GM21528 (cell line): Measurements from ENCODE around the gene MTLN.
"Not testable (repeated sequence)": the region's sequence is repeated elsewhere in the genome, so short reads cannot be mapped to it uniquely, and the experiment has no call there.

Experiments
- ATAC-seq: cut with Tn5 transposase; IDR thresholded peaks from one replicate; pipeline ENCODE4 v1.9.1; 2021; ENCODE audit warnings: mild to moderate bottlenecking, moderate library complexity; ENCODE audit not compliant: unreplicated experiment, low FRiP score

The MTLN gene, protein sequence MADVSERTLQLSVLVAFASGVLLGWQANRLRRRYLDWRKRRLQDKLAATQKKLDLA

DNA sequence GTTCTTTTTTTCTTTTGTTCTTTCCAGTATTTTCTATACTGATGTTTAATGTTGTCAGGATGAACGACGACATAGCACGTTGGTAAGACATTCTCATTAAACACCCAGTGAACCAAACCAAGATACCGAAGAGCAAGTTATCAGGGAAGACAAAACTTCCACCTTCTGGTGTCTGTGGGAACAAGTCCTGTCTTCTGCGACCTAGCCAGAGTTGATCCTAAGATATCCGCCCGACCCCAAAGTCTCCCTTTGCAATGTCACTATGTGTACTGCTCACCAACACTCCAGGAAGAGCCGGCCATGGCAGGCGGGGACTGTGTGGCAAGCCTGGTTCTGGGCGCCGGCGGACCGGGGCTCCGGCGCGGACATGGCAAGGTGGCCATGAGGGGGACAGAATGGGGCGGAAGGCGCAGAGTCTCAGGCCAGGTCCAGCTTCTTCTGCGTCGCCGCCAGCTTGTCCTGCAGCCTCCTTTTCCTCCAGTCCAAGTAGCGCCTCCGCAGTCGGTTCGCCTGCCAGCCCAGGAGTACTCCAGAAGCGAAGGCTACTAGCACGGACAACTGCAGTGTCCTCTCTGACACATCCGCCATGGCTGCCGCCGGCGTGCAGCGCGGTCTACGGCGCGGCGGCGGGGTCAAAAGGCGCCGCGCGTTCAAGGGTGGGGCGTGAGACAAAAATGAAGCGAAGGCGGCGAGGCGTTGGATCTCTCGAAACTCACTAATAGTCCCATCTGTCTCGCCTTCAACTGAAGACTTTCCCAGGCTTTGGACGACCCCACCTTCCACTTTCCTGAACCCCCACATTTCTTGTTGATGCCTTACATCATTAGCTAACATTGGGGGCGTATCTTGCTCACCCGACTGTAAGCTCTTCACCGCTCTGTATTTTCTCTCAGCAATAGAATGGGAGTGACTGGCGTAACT, at the start of gene MTLN:
Gene MTLN (minus strand): TSS at position 610 of the 921 bp plus-strand sequence. CDS start 22 bp downstream, at position 588.
- peak; percentile 86 for ATAC-seq

DNA sequence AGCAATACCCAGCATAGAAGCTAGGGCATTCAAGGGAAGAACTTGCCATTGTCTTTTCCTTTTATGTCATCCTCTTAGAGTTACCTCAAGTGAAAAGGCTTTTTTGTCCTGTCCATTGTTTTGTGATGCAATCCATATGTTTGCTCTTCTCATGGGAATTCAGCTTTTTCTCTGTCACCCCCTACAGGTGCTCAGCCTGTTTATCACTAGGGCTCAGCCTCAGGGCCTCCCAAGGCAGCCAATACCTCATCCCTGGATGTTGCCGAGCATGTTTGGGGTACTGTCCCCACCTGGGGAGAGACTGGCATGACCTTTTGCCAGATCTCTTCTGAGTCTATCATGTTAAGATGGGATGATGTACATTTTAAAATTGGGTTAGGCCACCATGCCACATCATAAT, 49.6 kb upstream of the MTLN start:
- not testable (repeated sequence) for ATAC-seq

DNA sequence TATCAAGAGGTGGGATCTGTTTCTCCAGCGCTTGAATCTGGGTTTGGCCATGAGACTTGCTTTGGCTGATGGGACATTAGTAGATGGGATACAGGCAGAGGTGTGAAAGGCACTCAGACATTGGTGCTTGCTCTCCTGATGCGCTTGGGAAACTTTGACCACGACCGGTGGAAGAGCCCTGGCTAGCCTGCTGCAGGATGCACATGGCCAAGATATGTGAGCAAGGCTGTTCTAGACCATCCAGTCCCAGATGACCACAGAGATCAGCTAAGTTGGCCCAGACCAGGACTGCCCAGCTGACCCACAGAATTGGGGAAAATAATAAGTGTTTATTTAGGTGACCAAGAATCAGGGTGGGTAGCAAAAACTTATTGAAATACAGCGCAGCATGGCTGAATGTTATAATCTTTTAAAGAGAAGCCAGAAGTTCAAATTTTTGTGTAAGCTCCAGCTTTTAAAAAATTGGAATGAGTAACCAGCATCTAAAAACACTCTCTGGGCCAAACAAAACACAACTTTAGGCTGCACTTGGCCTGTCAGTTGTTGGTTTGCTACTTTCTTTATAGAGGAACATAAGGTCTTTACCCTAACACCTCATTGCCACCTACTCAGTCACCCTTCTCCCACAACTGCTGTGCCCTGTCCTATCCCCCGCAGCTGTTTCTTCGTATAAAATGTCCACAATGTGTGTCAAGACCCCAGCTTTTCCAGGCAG, 35.9 kb upstream of the MTLN start:
- not testable (repeated sequence) for ATAC-seq

DNA sequence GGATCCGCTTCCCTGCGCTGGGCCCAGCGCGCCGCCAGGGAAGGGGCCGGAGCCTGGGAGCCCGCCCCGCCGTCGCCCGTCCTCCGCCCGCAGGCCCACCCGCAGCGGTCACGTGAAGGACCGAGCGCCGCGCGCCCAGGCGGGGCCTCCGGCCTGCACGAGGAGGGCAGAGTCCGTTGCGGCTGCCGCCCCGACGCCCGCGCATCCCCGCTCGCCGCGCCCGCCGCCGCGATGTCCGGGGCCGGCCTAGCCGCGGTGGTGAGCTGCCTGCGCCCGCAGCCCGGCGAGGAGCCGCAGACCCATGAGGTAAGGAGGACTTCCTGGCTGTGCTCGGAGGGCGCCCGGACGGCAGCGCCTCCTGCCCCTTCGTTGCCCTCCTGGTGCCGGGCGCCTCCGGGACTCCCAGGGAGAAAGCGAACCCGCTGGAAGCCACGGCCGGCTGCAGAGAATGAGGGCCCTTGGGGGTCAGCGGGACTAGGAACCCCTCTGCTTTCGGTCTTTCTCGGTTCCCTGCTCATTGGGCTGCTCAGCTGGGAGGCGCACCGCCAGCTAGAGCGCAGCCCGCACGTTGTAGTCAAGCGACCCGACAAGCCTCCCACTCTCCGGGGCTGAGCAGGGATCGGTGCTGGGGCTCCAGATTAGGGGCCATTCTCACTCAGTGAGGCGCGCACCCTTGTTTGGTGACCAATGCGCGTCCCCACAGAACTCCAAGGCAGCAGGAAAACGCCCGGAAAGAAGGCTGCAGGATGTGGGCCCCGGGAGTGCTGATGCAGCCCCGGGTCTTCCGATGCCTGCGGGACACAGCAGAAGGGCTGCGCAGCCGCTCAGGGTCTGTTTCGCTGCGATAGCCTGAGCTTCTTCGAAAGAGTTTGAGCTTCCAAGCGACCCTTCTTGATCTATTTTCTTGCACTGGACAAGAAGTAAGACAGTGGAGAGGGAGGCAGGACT, 33.4 kb upstream of the MTLN start:
- ATAC-seq, result not testable (repeated sequence)

DNA sequence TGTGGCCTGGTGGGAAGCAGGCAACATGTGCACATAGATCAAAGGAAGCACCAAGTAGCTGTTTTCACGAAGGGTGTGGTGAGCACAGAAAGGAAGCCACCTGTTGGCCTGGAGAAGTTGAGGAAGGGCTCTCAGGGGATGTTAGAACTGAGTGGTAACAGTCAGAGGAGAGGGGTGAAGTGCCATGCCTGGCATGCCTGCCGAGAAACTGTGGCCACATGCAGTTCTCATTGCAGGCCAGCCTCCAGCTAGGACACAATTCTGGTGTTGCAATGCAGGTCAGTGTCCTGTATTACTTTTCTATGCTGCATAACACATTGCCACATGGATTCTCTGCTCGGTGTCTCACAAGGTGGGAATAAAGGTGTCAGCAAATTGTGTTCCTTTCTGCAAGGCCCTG, 30.9 kb upstream of the MTLN start:
- not testable (repeated sequence) for ATAC-seq

DNA sequence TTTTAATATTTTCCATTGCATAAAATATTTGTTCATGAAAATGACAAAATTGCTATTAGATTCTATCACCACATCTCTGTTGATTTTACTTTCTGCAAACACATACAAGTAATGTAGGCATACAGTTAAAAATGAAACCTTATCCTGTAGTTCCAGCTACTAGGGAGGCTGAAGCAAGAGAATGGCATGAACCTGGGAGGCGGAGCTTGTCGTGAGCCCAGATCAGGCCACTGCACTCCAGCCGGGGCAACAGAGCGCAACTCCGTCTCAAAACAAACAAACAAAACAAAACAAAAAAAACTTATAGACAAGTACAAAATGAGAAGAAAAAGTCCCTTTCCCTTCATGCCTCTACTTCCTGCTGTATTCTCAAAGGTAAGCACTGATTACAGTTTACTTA, 22.2 kb upstream of the MTLN start:
- not testable (repeated sequence) for ATAC-seq

DNA sequence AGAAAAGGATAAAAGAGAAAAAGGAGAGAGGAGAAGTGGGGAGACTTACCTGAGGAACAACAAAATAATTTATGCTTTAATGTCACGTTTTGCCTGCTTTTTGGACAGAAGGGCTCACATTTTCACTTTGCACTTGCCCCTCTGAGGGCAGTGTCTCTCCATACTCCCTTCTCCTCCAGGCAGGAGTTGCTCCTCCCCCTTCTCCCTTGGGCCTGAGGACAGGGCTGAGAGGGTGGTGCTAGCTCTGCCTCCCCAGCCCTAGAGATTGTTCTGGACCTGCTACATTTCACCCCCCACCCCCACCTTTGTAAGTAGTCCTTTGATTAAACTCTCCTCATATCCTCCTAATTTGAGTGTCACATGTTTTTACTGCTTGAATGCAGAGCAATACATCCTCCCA, 17.5 kb upstream of the MTLN start:
- ATAC-seq, result not testable (repeated sequence)

DNA sequence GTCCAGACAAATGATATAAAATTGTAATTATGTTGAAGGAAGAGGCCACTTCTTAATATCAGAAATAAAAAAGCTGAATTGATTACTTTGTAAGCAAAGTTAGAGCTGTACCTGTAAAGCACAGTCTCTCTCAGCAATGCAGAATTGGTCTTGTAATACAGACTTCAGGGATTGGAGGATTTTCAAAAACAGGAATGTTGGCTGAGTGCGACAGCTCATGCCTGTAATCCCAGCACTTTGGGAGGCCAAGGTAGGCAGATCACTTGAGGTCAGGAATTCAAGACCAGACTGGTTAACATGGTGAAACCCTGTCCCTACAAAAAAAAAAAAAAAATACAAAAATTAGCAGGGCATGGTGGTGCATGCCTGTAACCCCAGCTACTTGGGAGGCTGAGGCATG, 10.3 kb upstream of the MTLN start:
- not testable (repeated sequence) for ATAC-seq

DNA sequence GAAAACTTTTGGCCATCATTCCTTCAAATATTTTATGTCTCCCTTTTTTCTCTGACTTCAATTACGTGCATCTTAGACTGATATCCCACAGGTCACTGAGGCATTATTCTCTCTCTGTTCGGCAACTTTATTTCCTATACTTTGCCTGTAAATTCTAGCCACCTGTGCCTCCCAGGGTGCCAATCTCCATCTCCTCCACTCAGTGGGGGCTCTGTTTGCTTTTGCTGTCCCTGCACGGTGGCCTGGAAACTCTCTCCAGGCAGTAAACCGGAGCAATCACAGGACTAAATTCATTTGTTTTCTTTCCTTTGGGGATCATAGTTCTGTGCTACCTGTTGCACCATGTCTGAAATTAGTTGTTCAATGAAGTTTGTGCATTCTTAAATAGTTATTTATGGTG, 9.6 kb upstream of the MTLN start:
- ATAC-seq, result no peak

DNA sequence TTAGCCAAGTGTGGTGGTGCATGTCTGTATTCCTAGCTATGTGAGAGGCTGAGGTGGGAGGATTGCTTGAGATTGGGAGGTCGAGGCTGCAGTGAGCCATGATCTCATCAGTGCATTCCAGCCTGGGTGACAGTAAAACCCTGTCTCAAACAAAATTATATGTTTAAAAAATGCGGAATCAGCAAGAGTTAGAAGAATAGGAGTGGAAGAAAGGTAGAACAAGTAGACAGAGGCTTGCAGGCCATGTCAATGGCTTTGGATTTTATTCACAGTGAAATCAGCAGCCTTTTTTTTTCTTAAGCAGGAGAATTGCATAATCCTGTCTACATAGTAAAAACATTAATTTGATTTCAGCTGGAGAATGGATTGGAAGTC, 7.8 kb upstream of the MTLN start:
- ATAC-seq, result no peak

DNA sequence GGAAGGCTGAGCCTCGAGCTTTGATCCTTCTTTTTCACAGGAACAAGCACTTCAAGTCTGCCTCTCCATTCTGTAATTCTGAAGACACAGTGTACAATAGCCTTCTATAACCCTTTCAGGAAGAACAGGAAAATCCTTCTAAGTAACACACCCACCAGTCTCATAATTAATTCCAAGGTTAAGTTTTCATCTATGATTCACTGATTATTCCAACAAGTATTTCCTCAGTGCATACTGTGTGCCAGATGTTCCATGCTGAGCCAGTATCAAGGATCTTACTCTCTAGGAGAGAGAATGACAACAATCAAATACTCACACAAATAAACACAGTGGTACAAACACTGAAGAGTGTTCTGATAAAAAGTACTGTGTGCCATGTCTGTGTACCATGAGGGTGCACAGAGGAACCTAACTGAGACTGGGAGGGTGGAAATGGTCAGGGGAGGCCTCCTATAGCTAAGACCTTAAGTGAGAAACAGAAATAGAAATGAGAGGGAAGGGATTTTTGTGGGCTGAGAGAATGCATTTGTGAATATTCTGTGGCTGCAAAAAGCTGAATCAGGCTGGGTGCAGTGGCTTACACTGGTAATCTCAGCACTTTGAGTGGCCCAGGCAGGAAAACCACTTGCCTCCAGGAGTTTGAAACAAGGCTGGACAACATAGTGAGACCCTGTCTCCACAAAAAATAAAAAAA, 7.3 kb upstream of the MTLN start:
- ATAC-seq, result no peak

DNA sequence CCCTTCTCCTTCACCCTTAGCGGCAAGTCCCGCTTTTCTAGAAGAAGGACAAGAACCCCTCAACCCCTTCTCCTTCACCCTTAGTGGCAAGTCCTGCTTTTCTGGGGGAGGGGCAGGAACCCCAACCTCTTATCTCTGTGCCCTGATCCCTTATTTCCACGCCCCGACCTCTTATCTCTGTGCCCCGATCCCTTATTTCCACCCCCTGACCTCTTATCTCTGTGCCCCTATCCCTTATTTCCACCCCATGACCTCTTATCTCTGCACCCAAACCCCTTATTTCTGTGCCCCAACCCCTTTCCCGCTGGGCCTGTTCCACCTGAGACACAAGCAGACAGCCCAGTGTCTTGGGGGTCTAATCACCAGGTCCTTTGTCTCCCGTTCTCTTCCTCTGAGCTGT, 6.5 kb upstream of the MTLN start:
- ATAC-seq, result not testable (repeated sequence)

DNA sequence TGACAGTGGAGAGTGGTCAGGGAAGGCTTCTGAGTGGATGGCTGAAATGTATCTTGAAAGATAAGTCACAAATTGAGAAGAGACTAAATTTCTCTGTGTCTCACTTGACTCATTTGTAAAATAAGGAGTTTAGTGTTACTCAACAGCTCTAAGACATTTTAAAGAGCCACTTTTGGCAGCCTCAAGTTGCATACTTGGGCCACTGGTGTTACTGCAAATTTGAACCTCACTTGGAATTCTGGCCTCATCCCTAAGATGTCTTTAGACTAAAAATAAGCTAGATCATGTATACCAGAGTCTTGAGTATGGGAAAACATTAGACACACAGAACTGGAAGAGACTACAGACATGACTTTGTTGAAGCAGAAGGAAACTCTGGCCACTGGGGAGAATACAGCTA, 4.5 kb upstream of the MTLN start:
- no peak for ATAC-seq

DNA sequence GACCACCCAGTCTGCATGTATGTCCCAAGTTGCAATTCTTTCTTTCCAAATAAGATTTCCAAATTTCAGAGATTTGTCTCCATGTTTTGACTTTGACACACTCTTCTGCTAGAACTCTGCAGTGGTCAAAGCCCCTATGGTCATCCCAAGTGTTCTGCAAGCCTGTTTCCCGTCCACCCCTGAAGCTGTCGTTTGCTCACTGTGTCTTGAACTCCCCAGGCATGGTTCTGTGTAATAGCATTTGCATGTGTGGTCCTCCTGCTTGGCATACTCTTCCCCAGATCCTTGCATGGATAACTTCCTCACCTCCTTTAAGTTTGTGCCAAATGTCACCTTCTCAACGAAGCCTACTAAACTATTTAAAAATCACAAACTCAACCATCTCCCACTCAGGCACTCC, 3.9 kb upstream of the MTLN start:
- ATAC-seq, result no peak

DNA sequence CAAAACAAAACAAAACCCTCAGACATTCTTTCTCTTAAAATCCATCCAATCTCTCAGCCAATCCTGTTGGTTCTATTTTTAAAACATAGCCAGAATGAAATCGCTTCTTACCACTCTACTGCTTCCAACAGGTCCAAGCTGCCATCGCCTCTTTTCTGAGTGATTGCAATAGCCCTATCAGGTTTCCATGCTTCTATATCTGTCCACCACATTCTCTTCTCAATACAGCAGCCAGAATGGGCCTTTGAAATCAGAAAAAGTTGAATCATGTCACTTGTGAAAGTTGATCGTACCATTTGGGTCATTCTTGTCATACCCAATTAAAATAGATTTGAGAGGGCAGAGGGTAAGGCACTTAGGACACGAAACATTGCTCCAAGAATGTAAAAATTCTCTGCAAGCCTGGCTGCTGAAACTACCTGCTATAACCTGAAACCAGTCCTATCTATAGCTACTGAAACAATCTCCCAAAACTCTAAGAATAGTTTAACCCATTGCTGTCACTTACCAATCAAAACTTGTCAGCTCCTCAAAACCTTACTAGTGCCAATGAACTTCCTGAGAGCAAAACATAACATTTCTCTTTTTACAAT, 3.3 kb upstream of the MTLN start:
- ATAC-seq, result no peak

DNA sequence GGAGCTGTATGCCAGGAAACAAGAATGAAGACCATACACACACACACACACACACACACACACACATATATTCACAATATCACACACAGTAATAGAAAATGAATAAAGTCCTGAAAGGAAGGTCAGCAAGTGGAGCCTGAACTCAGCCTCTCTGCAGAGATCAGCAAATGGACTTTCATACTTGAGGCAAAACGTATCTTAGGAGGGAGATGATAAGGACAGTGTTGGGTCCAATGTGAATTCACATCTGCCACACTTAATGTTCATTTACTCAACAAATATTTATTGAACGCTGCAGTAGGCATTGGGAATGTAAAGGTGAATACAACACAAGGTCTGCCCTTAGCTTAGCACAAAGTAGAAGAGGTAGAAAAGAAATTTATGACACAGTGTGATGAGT, 2.7 kb upstream of the MTLN start:
- no peak for ATAC-seq

DNA sequence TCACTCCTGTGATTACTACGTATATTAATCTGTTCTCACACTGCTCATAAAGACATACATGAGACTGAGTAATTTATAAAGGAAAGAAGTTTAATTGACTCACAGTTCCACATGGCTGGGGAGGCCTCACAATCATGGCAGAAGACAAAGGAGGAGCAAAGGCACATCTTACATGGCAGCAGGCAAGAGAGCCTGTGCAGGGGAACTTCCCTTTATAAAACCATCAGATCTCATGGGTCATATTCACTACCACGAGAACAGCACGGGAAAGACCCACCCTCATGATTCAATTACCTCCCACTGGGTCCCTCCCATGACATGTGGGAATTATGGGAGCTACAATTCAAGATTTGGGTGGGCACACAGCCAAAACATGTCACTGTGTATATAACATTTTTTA, 1.2 kb upstream of the MTLN start:
- ATAC-seq, result not testable (repeated sequence)

DNA sequence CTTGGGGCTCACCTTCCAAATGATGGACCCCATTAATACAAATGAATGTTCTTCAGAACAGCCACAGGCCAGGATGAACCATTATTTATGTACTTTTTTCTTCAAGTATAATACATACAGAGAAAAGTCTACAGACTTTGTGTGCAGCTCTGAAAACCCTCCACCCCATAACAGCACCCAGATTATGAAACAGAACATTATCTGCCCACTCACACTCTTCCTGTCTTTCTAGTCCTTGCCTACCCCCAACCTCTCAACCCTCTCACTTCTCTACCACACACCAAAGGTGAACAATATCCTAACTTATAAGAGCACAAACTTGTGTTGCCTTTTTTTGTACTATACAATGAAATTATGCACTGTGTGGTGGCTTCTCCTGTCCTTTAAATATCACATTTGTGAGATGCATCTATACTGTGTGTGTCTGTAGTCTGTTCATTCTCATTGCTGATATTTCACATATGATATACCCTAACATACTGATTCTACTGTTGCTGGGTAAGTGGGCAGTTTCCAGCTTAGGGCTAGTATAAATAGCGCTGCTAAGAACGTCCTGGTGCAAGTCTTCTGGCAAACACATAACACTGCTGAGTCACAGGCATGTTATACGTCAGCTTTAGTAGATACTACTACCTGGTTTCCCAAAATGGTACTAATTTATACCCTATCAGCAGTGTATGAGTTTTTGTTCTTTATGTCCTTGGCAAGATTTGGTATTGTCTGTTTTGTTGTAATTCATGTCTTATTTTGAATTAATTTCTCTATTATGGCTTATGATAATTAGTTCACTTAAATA, 6.5 kb downstream of the MTLN start:
- no peak for ATAC-seq
